SK-N-SH treated with all-trans-retinoic acid at 6 μM for 48 hours (cell line): ENCODE results near the gene CTNNAL1.

Experiments used
- ARNTL ChIP-seq: fragments of 450-650 bp; formaldehyde crosslinking; IDR thresholded peaks from 2 replicates; pipeline ENCODE4 v1.5.0; 2020; ENCODE audit warnings: low read depth, mild to moderate bottlenecking, moderate library complexity, borderline replicate concordance
- BACH2 ChIP-seq: fragments of 250-450 bp; sonication (Bioruptor Pico); IDR thresholded peaks from 2 replicates; pipeline ENCODE4 v1.9.0; 2021; ENCODE audit warnings: mild to moderate bottlenecking, borderline replicate concordance
- CREB5 ChIP-seq: fragments of 250-450 bp; sonication (Bioruptor Pico); IDR thresholded peaks from 2 replicates; pipeline ENCODE4 v1.5.1; 2020; ENCODE audit warnings: low read depth, mild to moderate bottlenecking, moderate library complexity
- CSRNP3 ChIP-seq: fragments of 250-450 bp; sonication (Bioruptor Pico); IDR thresholded peaks from 2 replicates; pipeline ENCODE4 v1.5.1; 2021; ENCODE audit warnings: mild to moderate bottlenecking, moderate library complexity
- ESRRG ChIP-seq: fragments of 250-450 bp; sonication (Bioruptor Pico); IDR thresholded peaks from 2 replicates; pipeline ENCODE4 v1.6.1; 2021; ENCODE audit warnings: mild to moderate bottlenecking
- PATZ1 ChIP-seq: fragments of 250-450 bp; sonication (Bioruptor Pico); IDR thresholded peaks from 2 replicates; pipeline ENCODE4 v1.8.0; 2020; ENCODE audit warnings: mild to moderate bottlenecking, moderate library complexity, borderline replicate concordance
- PPARA ChIP-seq: fragments of 250-450 bp; sonication (Bioruptor Pico); IDR thresholded peaks from 2 replicates; pipeline ENCODE4 v1.5.0; 2020; ENCODE audit warnings: mild to moderate bottlenecking, borderline replicate concordance
- RARB ChIP-seq: fragments of 250-450 bp; sonication (Bioruptor Pico); IDR thresholded peaks from 2 replicates; pipeline ENCODE4 v1.8.0; 2021; ENCODE audit warnings: mild to moderate bottlenecking, moderate library complexity
- SNAI2 ChIP-seq: fragments of 250-450 bp; sonication (Bioruptor Pico); IDR thresholded peaks from 2 replicates; pipeline ENCODE4 v1.5.0; 2020; ENCODE audit warnings: mild to moderate bottlenecking, moderate library complexity
- TSHZ2 ChIP-seq: fragments of 250-450 bp; sonication (Bioruptor Pico); IDR thresholded peaks from 2 replicates; pipeline ENCODE4 v1.5.0; 2020; ENCODE audit warnings: mild to moderate bottlenecking, moderate library complexity
- ZFP3 ChIP-seq: fragments of 250-450 bp; sonication (Bioruptor Pico); IDR thresholded peaks from 2 replicates; pipeline ENCODE4 v1.5.0; 2020; ENCODE audit warnings: mild to moderate bottlenecking, moderate library complexity
- ZNF70 ChIP-seq: fragments of 450-650 bp; formaldehyde crosslinking; IDR thresholded peaks from 2 replicates; pipeline ENCODE4 v1.5.0; 2020; ENCODE audit warnings: mild to moderate bottlenecking, moderate library complexity
- ZNF8 ChIP-seq: fragments of 450-650 bp; formaldehyde crosslinking; IDR thresholded peaks from 2 replicates; pipeline ENCODE4 v1.5.0; 2020; ENCODE audit warnings: mild to moderate bottlenecking, moderate library complexity

GRCh38 chr9:108910914-108911313 lies 102.4 kb downstream of the CTNNAL1 start:
- no peak for TF ChIP-seq ZFP3 (CRISPR knock-in tag)
- no peak for TF ChIP-seq BACH2 (CRISPR knock-in tag)
- TF ChIP-seq ZNF8 (CRISPR knock-in tag): no peak
- TF ChIP-seq ARNTL (CRISPR knock-in tag): no peak
- no peak for TF ChIP-seq CSRNP3 (CRISPR knock-in tag)
- TF ChIP-seq CREB5 (CRISPR knock-in tag): no peak
- no peak for TF ChIP-seq RARB (CRISPR knock-in tag)
- TF ChIP-seq PATZ1 (CRISPR knock-in tag): no peak
- TF ChIP-seq PPARA: no peak
- no peak for TF ChIP-seq ESRRG (CRISPR knock-in tag)
- TF ChIP-seq ZNF70 (CRISPR knock-in tag): no peak
- TF ChIP-seq TSHZ2 (CRISPR knock-in tag): no peak
- TF ChIP-seq SNAI2 (CRISPR knock-in tag): no peak
